Fibroblast of peridontal ligament (primary cell): Measurements from ENCODE around the gene MPP1.
A peak's percentile ranks its signal among the peaks of the same experiment; 100 is the strongest.

Experiments
- DNase-seq: peaks from one replicate; pipeline ENCODE4 v3.0.0-alpha.2; 2010; ENCODE audit errors: extremely low read depth

MPP1 gene

DNA sequence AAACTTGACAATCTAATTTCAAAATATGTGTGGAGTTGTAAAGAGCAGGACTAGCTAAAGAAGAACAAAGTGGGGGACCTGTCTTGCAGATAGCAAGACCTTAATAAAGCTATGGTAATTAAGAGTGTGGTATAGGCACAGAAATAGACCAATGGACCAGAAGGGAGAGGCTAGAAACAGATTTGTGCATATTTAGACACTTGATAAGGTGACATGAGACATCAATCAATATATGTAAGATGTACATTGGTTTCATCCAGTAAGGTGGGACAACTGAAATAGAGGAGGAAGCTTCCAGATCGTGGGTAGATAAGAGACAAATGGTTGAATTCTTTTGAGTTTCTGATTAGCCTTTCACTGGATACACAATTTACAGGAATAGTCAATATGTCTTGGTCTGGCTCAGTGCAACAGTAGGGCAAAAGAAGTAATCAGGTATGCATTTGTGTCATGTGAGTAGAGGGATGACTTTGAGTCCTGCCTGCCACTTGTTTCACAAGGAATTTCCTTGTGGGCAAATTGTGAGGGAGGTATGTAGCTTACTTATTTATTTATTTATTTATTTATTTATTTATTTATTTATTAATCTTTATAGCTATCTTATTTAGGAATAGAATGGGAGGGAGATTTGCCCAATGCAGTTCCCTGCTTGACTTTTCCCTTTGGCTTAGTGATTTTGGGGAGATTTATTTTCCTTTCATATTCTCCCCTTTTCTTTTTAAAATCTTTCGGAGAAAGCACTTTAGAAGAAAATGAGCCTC lies 7.2 kb upstream of the MPP1 start:
- no peak for DNase-seq

GRCh38 chrX:154809939-154810665 lies 4.8 kb upstream of the MPP1 start:
- DNase-seq: no peak

DNA sequence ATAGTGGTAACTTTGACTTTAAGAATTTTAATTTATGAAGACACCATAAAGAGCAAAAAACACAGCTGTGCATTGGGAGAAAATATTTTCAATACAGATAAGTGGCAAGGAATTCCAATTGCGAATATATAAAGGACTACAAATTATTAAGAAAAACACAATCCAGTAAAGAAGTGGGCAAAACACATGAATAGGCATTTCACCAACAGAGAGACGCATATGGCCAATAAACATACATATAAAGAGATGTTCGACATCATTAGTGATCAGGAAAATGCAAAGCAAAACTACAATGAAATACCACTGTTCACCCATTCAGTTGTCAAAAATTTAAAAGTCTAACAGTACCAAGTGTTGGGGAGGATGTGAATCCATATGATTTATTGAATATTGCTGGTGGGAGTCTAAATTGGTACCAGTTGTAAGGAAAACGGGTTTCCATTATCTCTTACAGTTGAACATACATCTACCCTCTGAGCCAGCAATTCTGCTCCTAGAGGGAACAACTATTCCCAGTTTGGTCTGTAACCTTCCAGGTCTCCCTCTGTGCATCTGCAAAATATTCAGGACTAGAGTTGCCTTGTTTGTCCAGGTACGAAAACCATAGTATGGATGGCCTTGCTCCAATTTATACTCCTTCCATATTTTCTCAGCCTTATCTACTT lies 1.7 kb upstream of the MPP1 start:
- no peak for DNase-seq

DNA sequence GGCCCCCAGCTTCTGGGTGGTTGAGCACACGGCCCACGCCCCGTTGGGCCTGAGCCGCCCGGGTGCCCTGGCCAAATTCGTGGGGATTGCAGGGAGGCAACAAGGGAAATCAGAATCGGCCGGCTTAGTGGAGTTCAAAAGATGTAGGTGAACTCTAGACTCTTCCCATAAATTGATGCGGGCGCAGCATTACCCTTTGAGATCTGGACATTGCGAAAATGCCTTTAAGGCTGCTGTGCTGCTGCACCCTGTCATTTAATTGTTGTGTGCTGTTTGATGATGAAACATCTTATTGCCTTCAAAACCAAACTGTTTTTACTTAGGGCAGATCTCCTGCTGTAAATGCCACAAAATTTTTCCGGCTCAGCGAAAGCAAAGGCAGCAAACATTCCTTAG lies 409 bp upstream of the MPP1 start:
- DNase-seq: peak; percentile 50

DNA sequence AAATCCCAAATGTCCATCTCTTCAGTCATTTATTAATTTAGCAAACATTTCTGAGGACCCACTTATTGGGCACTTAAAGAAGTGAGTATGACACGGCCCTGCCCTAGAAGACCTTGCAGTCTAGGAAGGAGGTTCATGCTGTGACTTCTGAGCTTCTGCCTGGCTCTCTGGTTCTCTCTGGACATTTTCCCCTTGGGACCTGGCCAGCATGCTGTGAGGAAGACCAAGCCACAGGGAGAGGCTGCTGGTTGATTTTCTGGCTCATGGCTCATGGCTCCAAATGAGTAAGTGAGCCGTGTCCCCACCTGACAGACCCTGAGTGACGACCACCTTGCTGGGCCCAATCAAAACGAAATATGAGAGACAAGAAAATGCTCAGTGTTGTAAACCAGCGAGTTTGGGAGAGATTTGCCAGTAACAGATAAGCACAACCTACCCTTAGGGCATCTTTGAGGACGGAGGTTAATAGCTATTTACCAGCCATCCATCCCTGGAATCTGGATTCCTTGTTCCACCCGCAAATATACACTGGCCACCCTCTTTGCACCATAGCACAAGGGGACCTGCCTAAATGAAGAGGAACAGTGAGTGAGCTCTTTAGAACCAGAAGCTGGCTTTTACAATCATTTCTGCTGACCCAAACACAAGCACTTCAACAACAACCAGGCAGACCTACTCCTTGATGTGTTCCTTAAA lies 876 bp downstream of the MPP1 start:
- no peak for DNase-seq

- DNase-seq: no peak
Measured at GRCh38 chrX:154802947-154803346, 2.3 kb downstream of the MPP1 start.

DNA sequence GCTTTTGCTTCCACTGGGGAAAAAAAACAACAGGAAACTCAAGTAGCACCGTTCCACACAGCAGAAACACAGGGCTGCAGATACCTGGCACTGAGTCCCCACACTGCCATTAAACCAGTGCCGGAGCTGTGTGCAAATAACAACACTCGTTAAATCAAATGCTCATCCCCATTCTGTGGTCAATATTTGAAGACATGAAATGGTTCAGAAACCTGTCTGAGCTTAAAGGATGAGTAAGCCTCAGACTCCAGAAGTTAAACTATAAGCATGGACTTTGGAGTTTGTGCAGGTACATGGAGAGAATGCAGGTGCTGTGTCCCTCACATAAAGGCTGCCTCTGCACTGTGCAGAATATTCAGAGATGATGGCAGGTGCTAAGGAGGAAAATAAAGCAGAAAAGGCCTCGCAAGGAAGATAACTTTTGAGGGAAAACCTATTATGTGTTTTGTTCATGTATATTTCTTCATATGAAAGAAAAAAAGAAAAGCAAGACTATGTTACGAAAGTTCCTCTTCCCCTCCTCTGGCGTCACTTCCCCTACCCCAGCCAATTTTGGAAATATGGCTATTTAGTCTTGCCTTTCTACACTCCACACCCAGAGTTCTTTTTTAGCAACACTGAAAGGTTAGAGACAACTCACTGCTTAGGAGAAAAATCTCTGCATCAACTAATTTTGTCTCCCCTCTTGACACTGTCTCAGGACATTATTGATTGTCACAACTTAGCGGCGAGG lies 4.6 kb downstream of the MPP1 start:
- DNase-seq: no peak

DNA sequence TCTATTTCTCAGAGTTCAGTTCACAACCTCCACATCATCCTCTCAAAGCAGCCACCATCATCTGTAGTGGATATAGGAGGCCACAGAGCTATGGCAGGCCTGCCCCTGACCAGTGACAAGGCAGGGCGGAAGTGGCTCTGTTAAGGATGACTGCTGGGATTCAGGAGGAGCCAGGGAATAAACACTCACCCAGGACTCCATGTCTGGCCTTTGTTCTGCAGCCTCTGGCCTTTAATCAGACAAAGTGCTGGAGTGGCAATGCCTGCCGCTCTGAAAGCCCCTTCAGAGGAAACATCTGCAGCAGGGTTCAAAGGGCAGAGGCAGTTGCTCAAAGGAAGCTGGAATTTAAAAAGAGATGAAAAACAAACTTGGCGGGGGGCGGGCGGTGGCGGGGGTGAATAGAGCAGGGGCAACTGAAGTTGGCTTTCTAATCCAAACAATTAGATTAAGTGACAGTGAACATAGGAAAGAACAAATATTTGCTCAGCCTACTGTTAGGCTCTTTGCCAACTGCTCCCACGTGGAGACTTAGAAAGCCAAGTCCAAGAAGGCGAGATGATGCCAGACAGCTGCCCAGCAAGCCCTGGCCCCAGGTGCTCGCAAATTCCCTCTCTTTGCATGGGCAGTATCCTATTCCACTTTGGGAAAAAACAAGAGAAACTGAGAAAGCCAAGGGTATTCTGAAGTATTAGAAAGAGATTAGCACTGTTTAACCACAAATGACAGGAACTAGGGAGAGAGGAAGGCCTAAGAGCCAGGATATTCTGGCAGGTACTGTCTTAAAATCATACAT lies 5.5 kb downstream of the MPP1 start:
- no peak for DNase-seq

- no peak for DNase-seq
Measured at GRCh38 chrX:154797006-154797405, 8.3 kb downstream of the MPP1 start.

GRCh38 chrX:154795016-154795415 lies 10.3 kb downstream of the MPP1 start:
- DNase-seq: no peak

DNA sequence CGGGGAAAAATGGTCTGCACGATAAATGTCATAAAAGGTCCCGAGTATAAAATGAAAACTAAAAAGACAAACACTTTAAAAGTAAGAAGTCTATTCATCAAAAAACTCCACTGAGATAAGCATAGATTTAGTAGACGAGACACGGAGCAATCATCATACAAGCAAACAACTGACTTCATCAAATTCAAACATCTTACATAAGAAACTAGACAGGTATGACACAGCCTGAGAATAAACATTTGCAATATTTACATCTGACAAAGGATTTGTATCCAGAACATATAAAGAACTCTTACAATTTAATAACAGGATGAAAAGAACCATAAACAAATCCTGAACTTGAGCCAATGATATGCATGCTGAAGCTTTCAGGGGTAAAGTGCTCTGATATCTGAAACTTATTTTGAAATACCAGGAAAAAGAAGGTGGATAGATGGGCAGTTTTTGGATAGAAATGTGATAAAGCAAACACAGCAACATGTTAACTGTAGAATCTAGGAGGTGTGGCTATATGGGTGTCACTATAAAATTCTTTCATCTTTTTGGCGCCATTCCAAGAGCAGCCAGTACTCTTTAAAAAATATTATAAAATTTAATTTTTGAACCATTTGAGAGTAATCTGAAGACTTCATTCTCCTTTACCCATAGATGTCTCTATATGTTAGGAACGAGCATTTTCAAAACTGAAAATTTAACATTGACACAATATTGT lies 12.0 kb downstream of the MPP1 start:
- DNase-seq: no peak

DNA sequence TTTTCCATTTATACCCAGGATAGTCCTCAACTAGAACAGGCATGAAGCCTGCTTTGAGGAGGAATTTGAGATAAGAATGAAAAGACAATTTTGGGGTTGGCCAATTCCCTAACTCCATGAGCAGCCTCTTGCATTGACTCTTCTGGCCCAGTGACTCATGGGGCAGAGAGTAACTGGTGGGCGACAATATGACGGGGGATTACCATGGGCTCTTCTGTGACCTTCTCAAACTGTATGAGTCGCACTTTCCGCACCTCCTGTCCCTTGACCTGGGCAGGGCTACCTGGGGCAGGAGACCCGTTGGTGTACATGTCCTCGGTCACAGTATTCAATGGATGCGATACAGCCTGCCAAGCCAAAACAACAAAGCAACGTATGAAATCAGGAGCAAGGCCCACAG lies 13.3 kb downstream of the MPP1 start:
- DNase-seq: no peak

DNA sequence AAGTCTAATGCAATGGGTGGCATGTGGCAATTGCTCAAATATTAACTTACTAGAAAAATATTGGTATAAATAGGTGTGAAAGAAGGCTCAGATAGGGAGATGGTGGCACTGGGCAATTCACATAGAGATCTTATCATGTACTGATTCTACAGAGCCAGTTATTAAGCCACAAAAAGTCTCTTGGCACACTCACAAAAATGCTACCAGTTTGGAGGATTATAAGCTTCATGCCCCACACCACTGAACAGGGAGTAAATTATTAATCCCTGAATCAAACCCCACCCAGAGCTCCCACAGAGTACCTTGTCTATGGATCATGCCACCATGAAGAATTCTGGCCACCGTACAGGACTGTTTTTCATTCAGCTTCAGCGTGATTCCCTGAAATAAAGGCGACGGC lies 13.8 kb downstream of the MPP1 start:
- DNase-seq: no peak

GRCh38 chrX:154785716-154786115 lies 19.6 kb downstream of the MPP1 start:
- DNase-seq: no peak

- DNase-seq: no peak
Measured at GRCh38 chrX:154784149-154784995, 20.9 kb downstream of the MPP1 start.

- DNase-seq: no peak
Measured at GRCh38 chrX:154780968-154781367, 24.3 kb downstream of the MPP1 start.

DNA sequence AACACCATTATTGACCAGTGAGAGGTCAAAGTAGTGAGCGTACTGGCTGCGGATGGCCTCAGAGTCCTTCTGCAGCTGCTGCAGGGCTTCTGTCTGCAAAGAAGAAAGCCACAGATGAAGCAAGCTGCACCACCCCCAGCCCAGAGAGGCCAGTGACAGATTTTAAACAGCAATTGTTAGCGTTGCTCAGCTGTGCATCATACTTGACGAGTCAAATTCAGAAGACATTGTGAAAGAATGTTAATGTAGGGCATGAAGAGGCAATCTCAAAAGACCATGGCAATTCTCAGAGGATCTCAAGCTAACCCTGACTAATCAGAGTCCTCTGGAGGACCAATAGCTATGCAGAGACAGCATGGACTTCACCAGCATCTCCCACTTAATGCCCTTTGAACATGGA lies 26.0 kb downstream of the MPP1 start:
- peak; percentile 74 for DNase-seq

DNA sequence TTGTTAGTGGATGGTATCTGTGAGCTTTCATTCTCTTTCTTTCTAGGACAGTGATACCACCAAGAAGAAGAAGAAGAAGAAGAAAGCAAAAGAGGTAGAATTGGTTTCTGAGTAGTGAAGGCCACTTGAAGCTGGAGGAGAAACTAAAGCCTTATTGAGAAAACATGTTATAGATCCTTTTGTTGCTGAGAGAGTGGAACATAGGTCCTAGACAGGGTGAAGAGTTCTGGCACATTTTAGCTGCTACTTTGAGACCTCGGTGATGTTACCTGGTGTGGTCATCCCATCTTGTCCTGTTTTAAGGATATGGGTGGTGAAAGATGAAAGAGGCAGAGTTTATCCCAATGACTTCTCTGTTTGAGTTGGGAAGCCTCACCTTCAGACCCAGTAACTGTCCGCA lies 28.5 kb downstream of the MPP1 start:
- DNase-seq: no peak
